ENCODE data around the gene FIBP.
"Not testable (repeated sequence)": the region's sequence is repeated elsewhere in the genome, so short reads cannot be mapped to it uniquely, and the experiment has no call there.

FIBP gene

GRCh38 chr11:65857853-65858680 is 30.2 kb downstream of the FIBP start, which contains the start of gene CFL1:
TSS of gene CFL1 (minus strand) at chr11:65858180. CDS start at chr11:65858099, 81 bp downstream.
- peak; percentile 98 for DNase-seq

DNA sequence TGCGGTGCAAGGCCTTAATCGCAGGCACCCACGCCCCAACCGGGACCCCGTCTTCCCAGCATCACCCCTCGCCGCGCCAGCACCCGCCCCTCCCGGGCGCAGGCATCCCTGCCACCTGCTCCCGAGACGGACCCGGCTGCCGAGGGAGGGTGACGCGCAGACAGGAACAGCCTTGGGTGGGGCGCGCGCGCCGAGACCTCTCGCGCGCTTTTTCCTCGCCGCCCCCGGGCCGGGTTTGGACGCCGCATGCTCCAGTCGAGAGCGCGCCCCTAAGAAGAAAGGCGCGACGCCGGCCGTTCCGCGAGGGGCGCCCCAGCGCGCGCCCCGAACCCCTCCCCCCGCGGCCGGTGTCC is 30.8 kb downstream of the FIBP start:
- peak; percentile 60 for DNase-seq

- DNase-seq = peak; percentile 73
Observed at GRCh38 chr11:65856689-65857499, 31.4 kb downstream of the FIBP start.

DNA sequence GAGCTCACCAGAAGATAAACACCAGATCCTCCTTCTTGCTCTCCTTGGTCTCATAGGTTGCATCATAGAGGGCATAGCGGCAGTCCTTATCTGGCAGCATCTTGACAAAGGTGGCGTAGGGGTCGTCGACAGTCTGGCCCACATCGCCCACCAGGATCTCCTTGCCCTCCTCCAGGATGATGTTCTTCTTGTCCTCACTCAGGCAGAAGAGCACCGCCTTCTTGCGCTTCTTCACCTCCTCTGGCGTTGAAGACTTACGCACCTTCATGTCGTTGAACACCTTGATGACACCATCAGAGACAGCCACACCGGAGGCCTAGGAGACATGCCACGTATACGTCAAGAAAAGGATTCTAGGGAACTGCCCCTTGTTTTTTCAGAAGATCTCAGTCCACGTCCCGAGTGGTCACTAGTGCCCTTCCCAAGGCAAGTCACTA is 32.3 kb downstream of the FIBP start:
- DNase-seq = no peak

DNA sequence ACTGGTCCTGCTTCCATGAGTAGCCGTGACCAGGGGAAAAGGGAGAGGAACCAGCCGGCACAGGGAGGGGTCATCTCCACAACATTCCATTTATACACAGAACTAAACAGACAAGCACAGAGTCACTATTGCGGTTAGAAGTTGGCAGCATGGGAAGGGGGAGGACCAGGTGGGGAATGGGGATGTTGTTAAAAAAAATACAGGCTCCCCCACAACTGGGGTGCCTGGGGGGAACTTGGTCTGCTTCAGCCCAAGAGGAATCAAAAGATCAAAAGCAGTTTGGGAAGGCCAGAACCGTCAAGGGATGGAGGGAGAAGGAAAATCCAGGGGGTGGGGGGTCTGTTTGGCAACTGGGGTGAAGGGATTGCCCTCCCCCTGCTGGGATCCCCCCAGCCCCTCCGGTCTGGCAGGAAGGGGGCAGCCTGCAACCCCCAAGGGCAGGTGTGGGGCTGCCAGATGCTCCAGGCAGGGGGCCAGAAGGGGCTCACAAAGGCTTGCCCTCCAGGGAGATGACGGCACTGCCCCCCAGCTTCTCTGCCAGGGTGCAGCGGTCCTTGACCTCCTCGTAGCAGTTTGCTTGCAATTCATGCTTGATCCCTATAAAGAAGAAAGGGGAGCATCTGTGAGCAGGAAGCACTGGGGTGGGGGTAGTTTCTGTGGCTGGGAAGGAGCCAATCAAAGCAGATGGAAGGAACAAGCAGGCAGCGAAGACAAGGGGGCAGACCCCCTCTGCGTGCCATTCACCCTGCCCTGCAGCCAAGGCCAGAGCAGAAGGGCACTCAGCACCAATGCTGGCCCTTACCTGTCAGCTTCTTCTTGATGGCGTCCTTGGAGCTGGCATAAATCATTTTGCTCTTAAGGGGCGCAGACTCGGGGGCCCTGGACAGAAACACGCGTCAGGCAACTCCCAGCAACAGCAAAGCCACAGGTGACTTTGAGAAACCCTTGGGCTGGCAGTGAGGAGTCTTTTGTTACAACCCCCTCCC is 33.1 kb downstream of the FIBP start:
- no peak for DNase-seq

DNA sequence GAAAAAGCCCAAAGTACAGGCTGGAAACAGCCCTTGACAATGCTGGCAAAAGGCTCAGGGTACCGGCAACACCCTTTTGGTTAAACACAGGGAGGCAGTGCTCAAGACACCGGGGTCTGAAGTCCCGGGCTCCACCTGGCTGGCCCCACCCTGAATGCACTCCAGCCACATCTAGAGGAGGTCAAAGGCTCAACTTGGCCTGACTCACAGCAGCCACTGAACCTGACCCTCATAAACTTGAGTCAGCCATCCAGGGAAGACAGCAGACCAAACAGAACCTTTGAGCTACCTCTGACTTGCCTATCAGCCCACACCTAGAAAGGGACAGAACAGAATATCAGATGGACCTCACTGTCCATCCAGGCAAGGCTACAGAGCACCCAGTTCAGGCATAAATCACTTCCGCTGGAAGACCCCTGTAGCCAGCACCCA is 34.1 kb downstream of the FIBP start:
- DNase-seq = no peak

GRCh38 chr11:65853246-65853979 is 34.9 kb downstream of the FIBP start:
- no peak for DNase-seq

DNA sequence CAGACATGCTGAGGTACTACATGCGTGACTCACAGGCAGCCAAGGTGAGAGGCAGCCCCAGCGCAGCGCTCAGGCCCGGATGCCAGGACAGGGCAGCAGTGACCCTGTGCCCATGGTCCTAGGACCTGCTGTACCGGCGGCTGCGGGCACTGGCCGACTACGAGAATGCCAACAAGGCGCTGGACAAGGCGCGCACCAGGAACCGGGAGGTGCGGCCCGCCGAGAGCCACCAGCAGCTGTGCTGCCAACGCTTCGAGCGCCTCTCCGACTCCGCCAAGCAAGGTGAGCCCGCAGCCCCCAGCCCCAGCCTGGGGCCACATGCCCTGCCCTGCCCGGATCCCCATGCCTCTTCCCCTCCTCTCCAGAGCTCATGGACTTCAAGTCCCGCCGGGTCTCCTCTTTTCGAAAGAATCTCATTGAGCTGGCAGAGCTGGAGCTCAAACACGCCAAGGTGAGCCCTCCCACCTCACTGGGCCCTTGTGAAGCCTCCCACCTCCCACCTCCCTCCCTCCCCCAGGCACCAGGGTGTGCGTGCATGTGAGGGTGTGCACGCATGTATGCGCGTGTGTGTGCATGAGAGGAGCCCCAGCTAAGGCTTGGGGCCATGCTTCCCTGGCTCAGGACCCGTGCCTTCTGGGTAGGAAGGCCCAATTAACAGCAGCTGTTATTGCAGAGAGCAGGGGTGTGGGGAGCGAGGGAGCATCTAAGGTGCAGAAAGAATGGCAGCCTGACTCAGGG is 35.6 kb downstream of the FIBP start:
- DNase-seq = no peak

DNA sequence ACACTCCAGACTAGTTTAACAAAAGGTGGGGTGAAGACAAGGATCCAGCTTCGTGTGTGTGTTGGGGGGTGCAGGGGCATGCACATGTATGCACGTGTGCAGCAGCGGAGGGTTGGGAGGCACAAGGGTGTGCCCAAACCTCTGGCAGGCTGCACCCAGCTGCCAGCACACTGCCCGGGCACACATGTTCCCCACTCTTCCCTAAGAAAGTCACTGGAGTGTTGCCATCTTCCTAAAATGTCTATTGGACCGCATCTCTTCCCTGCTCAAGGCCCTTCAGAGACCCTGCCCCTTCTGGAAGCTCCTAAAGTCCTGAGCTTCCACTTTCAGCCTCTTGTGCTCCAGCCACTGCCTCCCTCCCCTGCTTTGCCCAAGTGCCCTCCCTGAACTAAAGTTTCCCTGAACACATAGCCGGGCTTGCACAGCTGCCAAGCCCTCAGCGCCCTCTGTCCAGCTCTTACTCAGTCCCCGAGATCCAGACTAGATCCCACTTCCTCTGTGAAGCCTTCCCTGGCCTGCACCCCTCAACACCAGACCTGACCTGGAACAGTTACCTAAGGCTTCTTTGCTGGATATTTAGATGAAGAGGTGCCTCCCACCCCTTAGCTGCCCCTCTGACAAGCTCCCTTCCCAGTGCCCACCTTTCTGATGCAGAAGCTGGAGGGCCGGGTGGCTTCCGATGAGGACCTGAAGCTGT is 36.3 kb downstream of the FIBP start:
- no peak for DNase-seq

DNA sequence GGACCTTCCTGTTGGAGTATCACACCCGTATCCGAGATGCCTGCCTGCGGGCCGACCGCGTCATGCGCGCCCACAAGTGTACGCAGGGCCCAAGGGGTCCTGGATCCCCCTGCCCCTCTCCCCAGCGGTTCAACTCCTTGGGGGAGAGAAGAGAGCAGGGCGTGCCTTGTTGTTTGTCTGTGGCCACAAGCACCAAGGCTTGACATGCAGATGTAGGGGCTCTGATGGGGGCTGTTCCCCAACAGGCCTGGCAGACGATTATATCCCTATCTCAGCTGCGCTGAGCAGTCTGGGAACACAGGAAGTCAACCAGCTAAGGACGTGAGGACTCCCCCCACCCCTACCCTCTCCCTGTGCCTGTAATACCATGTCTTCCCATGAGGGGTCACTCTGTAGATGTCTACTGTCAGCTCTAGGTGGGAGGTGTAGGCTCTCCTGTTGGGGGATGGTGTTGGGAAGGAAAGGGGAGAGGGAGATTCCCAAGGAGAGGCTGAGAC is 37.1 kb downstream of the FIBP start:
- DNase-seq = no peak

- no peak for DNase-seq
Observed at GRCh38 chr11:65850217-65851082, 37.8 kb downstream of the FIBP start.

DNA sequence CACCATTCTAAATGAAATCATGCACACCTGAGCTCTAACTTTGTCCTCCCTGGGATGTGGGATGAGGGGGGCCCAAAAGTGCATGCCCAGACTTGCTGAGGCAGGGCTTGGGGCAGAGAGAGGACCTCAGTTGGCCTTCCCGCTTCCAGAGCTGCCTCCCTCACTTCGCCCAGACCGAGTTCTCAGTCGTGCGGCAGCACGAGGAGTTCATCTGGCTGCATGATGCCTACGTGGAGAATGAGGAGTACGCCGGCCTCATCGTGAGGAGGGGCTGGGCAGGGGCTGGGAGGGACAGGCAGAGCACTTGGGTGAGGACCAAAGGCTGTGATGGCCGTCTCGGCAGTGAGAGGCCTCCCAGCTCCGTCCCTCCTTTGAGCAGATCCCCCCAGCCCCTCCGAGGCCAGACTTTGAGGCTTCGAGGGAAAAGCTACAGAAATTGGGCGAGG is 38.5 kb downstream of the FIBP start:
- no peak for DNase-seq

- DNase-seq = no peak
Observed at GRCh38 chr11:65849366-65849765, 38.9 kb downstream of the FIBP start.

- not testable (repeated sequence) for DNase-seq
Observed at GRCh38 chr11:65848693-65849092, 39.6 kb downstream of the FIBP start.

DNA sequence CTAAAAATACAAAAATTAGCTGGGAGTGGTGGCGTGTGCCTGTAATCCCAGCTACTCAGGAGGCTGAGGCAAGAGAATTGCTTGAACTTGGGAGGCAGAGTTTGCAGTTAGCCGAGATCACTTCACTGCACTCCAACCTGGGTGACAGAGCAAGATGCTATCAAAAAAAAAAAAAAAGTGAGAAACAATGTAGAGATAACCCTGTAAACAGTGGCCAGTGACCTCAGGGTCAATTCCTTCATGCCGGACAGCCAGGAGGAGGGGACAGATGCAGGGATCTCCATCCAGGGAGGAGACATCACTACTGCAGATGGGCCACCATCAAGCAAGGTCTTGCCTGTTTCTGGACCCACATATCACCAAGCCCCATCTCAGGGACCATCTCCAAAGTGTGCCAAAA is 40.5 kb downstream of the FIBP start:
- DNase-seq = no peak

- no peak for DNase-seq
Observed at GRCh38 chr11:65844231-65844872, 43.9 kb downstream of the FIBP start.

DNA sequence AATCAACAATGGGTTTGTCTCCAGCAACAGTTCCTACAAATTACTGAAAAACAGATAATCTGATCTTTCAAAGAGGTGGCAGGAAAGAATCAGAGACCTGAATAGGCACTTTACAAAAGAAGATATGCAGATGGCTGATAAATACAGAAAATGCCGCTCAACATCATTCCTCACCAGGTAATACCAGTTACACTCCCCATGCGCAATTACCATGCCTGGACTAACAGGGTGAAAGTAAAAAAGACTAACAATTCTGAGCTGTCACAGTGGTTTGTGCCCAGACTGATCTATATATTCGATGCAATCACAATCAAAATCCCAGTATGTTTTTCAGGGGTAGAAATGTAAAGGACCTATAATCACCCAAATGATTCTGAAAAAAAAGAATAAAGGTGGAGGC is 44.5 kb downstream of the FIBP start:
- no peak for DNase-seq

GRCh38 chr11:65842144-65842543 is 46.1 kb downstream of the FIBP start:
- no peak for DNase-seq

DNA sequence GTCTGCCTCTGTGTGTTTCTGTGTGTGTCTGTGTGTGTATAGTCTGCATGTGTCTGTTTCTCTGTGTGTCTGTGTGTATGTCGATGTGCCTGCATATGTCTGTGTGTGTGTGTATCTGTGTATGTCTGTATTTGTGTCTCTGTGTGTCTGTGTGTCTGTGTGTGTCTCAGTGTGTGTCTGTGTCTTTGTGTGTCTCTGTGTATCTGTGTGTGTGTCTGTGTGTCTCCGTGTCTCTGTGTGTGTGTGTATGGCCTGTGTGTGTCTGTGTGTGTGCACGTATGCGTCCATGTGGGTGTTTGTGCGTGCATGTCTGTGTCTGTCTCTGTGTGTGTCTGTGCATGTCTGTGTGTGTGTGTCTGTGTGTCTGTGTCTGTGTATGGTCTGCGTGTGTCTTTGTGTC is 54.1 kb downstream of the FIBP start:
- DNase-seq = no peak

Data from activated gamma-delta T cell (primary cell).